GM19455 (cell line): ENCODE data around the gene ANKMY1.

Source experiments
- ATAC-seq: cut with Tn5 transposase; IDR thresholded peaks from one replicate; pipeline ENCODE4 v1.9.1; 2021; ENCODE audit not compliant: unreplicated experiment

Gene ANKMY1

DNA sequence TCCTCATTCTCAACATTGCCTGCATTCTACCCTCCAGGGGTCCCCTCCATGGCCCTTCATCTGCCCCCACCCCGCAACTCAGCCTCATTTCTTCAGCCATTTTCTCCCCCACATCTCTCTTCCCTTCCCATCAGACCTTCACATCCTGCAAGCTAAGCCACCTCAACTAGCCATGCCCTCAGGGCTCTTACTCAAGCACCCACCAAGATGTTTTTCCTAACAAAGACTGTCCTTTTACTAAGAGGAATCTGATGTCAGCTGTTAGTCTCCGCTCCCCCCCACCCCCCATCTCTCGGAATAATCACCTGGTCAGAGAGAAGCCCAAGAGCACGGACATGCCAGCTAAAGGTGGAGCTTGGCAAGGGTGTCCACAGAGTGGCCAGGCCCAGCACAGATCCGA, 24.0 kb upstream of the ANKMY1 start:
- ATAC-seq: no peak

DNA sequence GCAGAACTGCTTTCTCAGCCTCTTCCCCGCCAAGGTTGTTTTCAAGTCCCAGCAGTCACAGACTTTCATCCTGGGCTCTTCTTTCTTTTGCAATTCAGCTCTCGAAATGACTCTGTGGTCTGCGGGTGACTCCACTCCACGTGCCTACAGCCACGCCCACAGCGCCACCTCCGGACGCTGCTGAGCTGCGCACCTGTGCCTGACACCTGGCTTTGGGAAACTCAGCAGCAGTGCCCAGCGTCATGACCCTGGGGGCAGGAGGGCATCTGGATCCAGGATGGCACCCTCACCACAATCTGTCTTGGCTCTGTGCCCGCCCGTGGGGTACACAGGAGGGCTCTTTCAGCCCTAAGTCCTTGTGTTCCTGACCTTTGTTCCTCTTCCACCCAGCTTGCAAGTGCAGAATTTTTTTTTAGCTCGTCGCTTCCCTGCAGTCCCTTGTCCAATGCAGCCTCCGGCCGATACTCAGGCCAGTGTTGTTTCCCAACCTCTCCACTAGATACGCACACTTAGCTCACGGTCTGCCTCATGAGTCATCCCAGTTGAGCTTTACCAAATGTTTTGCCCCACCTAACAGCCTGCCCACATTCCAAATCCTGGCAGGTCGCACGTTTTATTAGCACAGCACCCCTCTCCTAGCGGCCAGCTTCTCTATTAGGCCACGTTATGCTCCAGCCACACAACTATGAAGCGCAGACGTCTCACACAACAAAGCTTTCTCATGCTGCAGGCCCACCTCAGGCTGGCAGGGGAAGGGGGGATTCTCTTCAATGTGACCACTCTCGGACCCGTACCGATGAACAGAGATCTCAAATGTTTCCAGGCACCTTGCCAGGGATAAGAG, 22.2 kb upstream of the ANKMY1 start:
- peak; percentile 42 for ATAC-seq

DNA sequence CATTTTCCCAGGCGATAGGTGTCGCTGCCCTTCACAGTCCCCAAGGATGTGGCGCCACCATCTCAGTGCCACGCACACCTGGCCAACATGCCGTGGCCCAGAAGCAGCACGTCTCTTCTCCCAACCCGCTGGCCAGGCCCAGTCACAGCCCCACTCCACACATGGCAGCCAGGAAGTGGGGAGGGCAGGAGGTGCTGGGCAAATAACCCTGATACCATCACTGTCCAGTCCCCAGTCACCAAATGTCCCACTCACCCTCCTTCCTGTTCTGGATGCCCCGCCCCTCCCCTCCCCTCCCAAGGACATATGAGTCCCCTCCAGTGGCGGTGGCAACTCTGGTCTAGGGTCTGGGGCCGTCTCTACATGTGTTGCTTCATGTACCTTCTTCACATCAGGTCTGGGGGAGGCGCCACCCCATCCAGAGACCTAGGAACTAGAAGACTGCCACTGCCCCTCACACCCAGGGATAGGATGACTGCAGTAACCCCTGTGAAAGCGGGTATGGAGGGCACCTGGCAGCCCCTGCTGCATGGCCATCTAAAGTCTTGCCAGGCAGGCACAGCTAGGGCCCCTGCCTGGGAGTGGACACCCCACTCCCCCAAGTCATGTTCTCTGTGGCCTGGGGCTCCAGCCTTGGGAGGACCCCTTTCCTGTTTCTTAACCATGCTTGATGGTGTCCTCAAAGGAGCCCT, 21.4 kb upstream of the ANKMY1 start:
- peak; percentile 9 for ATAC-seq

DNA sequence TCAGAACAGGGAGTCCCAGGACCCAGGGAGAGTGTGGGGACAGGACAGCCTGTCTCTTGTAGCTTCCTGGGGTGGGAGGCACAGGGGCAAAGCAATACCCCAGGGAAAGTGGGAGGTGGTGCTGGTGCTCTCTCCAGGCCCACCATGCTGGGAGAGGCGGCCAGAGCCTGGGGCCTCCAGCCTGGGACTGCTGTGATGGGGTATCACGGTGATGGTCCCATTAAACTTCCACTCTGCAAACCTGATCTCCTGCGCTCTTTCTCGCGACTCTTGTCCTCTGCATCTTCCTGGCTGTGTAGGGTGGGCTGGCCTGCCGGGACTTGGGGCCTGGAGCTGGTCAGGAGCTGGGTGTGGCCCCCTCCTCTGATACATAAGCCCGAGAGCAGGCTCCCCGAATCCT, 20.7 kb upstream of the ANKMY1 start:
- ATAC-seq: no peak

DNA sequence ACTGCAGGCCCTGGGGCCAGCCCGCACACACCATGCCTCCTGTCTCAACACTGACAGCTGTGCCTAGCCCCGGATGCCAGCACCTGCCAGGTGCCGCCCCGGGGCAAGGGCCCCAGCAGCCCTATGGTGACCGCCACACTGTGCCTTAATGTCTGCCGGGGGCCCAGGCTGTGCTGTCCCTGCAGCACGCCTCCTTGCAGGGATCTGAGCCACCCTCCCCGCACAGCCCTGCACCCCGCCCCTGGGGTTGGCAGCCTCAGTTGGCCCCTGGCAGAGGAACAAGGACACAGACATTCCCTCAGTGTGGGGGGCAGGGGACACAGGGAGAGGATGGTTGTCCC, 20.3 kb upstream of the ANKMY1 start:
- ATAC-seq: no peak

DNA sequence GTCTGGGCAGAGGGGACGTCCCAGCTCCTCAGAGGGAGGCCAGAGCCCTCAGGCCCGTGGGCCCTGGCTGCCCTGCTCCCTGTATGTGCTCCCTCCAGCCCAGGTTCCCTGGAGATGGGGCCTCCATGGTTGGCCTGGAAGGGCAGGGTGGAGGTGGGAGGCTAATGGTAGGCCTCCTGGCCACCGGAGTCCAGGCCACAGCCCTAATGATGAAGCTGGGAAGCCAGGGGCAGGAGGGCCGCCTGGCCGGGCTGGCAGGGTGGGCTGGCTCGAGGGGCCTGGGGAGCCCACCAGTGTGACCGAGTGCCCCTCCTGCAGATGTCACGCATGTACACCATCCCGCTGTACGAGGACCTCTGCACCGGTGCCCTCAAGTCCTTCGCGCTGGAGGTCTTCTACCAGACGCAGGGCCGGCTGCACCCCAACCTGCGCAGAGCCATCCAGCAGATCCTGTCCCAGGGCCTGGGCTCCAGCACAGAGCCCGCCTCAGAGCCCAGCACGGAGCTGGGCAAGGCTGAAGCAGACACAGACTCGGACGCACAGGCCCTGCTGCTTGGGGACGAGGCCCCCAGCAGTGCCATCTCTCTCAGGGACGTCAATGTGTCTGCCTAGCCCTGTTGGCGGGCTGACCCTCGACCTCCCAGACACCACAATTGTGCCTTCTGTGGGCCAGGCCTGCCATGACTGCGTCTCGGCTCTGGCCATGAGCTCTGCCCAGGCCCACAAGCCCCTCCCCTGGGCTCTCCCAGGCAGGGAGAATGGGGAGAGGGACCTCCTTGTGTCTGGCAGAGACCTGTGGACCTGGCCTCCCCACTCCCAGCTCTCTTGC, 19.7 kb upstream of the ANKMY1 start:
- no peak for ATAC-seq

GRCh38 chr2:240576436-240577205, 18.8 kb upstream of the ANKMY1 start:
- no peak for ATAC-seq

DNA sequence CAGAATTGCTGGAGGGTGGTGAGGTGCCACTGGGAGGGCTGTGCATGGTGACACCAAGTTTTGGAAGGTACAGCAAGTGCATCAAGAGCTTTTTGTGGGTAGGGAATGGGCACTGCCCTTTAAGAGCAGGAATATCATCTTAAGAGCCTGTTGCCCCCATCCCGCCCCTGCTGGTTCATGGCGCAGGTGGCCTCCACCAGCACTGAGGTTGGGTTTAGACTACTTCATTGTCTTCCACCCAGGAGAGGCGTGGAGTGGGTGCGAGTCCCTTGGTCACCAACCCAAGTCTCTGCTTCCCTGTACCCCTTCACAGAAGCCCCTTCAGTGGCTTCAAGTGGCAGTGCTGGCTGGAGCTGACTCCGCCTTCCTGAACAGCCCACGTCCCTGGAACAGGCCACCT, 18.2 kb upstream of the ANKMY1 start:
- ATAC-seq: no peak

- no peak for ATAC-seq
Measured at GRCh38 chr2:240575101-240575965, 17.5 kb upstream of the ANKMY1 start.

- no peak for ATAC-seq
Measured at GRCh38 chr2:240574386-240575100, 16.8 kb upstream of the ANKMY1 start.

DNA sequence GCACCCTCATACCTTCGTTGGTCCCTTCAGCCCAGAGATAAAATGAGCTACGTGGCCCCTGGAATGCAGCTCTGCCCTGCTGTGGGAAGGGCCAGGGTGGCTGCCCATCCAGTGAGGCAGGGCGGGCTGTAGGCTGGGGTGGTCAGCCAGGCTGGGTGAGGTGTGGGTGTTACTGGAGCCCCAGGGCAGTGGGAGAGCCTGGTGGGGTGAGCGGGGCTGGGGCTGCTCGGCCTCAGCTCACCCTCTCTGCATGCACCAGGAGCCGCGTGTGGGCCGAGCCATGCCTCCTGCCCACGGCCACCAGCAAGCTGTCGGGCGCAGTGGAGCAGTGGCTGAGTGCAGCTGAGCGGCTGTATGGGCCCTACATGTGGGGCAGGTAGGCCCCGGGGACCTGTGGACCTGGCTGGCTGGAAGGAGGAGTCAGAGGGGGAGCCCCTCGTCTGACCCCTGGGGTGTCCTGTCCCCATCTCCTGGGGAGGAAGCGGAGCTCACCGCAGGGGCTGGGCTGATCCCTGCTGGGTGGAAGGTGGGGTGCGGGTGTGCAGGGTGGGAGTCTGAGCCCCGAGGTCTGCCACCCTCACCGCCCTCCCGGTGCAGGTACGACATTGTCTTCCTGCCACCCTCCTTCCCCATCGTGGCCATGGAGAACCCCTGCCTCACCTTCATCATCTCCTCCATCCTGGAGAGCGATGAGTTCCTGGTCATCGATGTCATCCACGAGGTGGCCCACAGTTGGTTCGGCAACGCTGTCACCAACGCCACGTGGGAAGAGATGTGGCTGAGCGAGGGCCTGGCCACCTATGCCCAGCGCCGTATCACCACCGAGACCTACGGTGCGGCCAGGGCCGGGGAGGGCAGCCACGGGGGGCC, 16.0 kb upstream of the ANKMY1 start:
- no peak for ATAC-seq

GRCh38 chr2:240573071-240573515, 15.3 kb upstream of the ANKMY1 start:
- no peak for ATAC-seq

GRCh38 chr2:240572141-240573031, 14.6 kb upstream of the ANKMY1 start:
- no peak for ATAC-seq

- no peak for ATAC-seq
Measured at GRCh38 chr2:240571314-240571973, 13.7 kb upstream of the ANKMY1 start.

- no peak for ATAC-seq
Measured at GRCh38 chr2:240570531-240571313, 12.9 kb upstream of the ANKMY1 start.

GRCh38 chr2:240569998-240570530, 12.3 kb upstream of the ANKMY1 start:
- ATAC-seq: no peak
